ENCODE results near the gene LDOC1.

GRCh38 chrX:141214196-141214595 is 37.3 kb upstream of the LDOC1 start:
- no peak for TF ChIP-seq POLR2A (IDR thresholded peaks at IDR 0.05; ENCODE audit: low read length)
- TF ChIP-seq GATA1 (IDR thresholded peaks at IDR 0.05; ENCODE audit: low read depth, low read length): no peak

Measured in erythroblast (primary cell).